ENCODE results near the gene TMPRSS9.

Gene TMPRSS9

GRCh38 chr19:2315818-2316353 is 44.2 kb upstream of the TMPRSS9 start:
- Histone ChIP-seq H3K79me2 (no peaks in the 10 kb centered on the region), H3K4me1 (no peaks in the 10 kb centered on the region), H3K9me3 (ENCODE audit: control insufficient read depth, low read length) (no peaks in the 10 kb centered on the region), H3K27me3 (ENCODE audit: control insufficient read depth, insufficient read depth, low read length) (no peaks in the 10 kb centered on the region), H3K27ac (no peak overlapping the region), H3K4me3 (ENCODE audit: low read depth, low read length) (no peak overlapping the region), H3K36me3 (ENCODE audit: control insufficient read depth, insufficient read depth, low read length) (no peaks in the 10 kb centered on the region), H3K9ac (no peak overlapping the region), H2AFZ (no peak overlapping the region), H3K4me2 (ENCODE audit: low read length) (no peak overlapping the region)
- TF ChIP-seq CTCF (IDR thresholded peaks at IDR 0.05) = peak; percentile 64

GRCh38 chr19:2317300-2317699 is 42.8 kb upstream of the TMPRSS9 start:
- Histone ChIP-seq H3K4me3 (ENCODE audit: low read depth, low read length) (no peak overlapping the region), H3K36me3 (ENCODE audit: control insufficient read depth, insufficient read depth, low read length) (no peaks in the 10 kb centered on the region), H3K4me1 (no peaks in the 10 kb centered on the region), H3K4me2 (ENCODE audit: low read length) (no peak overlapping the region), H3K79me2 (no peaks in the 10 kb centered on the region), H3K9me3 (ENCODE audit: control insufficient read depth, low read length) (no peaks in the 10 kb centered on the region), H2AFZ (no peak overlapping the region), H3K9ac (no peak overlapping the region), H3K27ac (no peak overlapping the region), H3K27me3 (ENCODE audit: control insufficient read depth, insufficient read depth, low read length) (no peaks in the 10 kb centered on the region)
- no peak for TF ChIP-seq CTCF (IDR thresholded peaks at IDR 0.05)

GRCh38 chr19:2317756-2318155 is 42.3 kb upstream of the TMPRSS9 start:
- Histone ChIP-seq H2AFZ (no peak overlapping the region), H3K79me2 (no peaks in the 10 kb centered on the region), H3K27me3 (ENCODE audit: control insufficient read depth, insufficient read depth, low read length) (no peaks in the 10 kb centered on the region), H3K4me3 (ENCODE audit: low read depth, low read length) (no peak overlapping the region), H3K36me3 (ENCODE audit: control insufficient read depth, insufficient read depth, low read length) (no peaks in the 10 kb centered on the region), H3K9ac (no peak overlapping the region), H3K4me2 (ENCODE audit: low read length) (no peak overlapping the region), H3K4me1 (no peaks in the 10 kb centered on the region), H3K9me3 (ENCODE audit: control insufficient read depth, low read length) (no peaks in the 10 kb centered on the region), H3K27ac (no peak overlapping the region)
- TF ChIP-seq CTCF (IDR thresholded peaks at IDR 0.05) = no peak

GRCh38 chr19:2318923-2319322 is 41.1 kb upstream of the TMPRSS9 start:
- Histone ChIP-seq H3K9ac (no peak overlapping the region), H3K9me3 (ENCODE audit: control insufficient read depth, low read length) (no peaks in the 10 kb centered on the region), H3K4me3 (ENCODE audit: low read depth, low read length) (no peak overlapping the region), H3K36me3 (ENCODE audit: control insufficient read depth, insufficient read depth, low read length) (no peaks in the 10 kb centered on the region), H3K27ac (no peak overlapping the region), H3K4me2 (ENCODE audit: low read length) (no peak overlapping the region), H2AFZ (no peak overlapping the region), H3K27me3 (ENCODE audit: control insufficient read depth, insufficient read depth, low read length) (no peaks in the 10 kb centered on the region), H3K79me2 (no peaks in the 10 kb centered on the region), H3K4me1 (no peaks in the 10 kb centered on the region)
- TF ChIP-seq CTCF (IDR thresholded peaks at IDR 0.05) = no peak

- no peaks in the 10 kb centered on the region for H3K9me3 ChIP-seq (ENCODE audit: control insufficient read depth, low read length)
- H3K36me3 ChIP-seq (ENCODE audit: control insufficient read depth, insufficient read depth, low read length) = no peaks in the 10 kb centered on the region
- H3K27me3 ChIP-seq (ENCODE audit: control insufficient read depth, insufficient read depth, low read length) = no peaks in the 10 kb centered on the region
- H3K4me2 ChIP-seq (ENCODE audit: low read length) = no peak overlapping the region
- TF ChIP-seq CTCF (IDR thresholded peaks at IDR 0.05) = no peak
- H3K27ac ChIP-seq = no peak overlapping the region
- H3K9ac ChIP-seq = no peak overlapping the region
- H3K4me1 ChIP-seq = no peaks in the 10 kb centered on the region
- no peak overlapping the region for H3K4me3 ChIP-seq (ENCODE audit: low read depth, low read length)
- H2AFZ ChIP-seq = no peak overlapping the region
- no peaks in the 10 kb centered on the region for H3K79me2 ChIP-seq
These were observed 40.5 kb upstream of the TMPRSS9 start for GRCh38 chr19:2319551-2319950.
